Subcutaneous abdominal adipose tissue (tissue), 5 donors: ENCODE data around the gene C9orf85.

Experiments used
- H3K27ac ChIP-seq: one replicate; pipeline ENCODE4 v1.7.0; 2013; ENCODE audit warnings: low read depth, mild to moderate bottlenecking, inconsistent platforms, low read length, moderate library complexity
- H3K27me3 ChIP-seq, 5 donors: one replicate each; pipeline ENCODE4 v1.7.0; 2013; ENCODE audit warnings: low read length in 5 of 5, inconsistent platforms in 1 of 5; ENCODE audit not compliant: control insufficient read depth in 5 of 5, insufficient read depth in 4 of 5
- H3K36me3 ChIP-seq, 5 donors: one replicate each; pipeline ENCODE4 v1.7.0; 2013; ENCODE audit warnings: low read length in 5 of 5; ENCODE audit not compliant: control insufficient read depth in 5 of 5, insufficient read depth in 5 of 5
- H3K4me1 ChIP-seq, 5 donors: one replicate each; pipeline ENCODE4 v1.7.0; 2013; ENCODE audit warnings: low read length in 5 of 5, mild to moderate bottlenecking in 3 of 5, moderate library complexity in 1 of 5; ENCODE audit not compliant: control insufficient read depth in 5 of 5, insufficient read depth in 5 of 5
- H3K4me3 ChIP-seq, 5 donors: one replicate each; pipeline ENCODE4 v1.7.0; 2013; ENCODE audit warnings: low read length in 5 of 5, low read depth in 1 of 5
- H3K9ac ChIP-seq, 5 donors: one replicate each; pipeline ENCODE4 v1.7.0; 2013; ENCODE audit warnings: low read length in 5 of 5, mild to moderate bottlenecking in 4 of 5, moderate library complexity in 3 of 5
- H3K9me3 ChIP-seq, 5 donors: one replicate each; pipeline ENCODE4 v1.7.0; 2013; ENCODE audit warnings: low read length in 5 of 5; ENCODE audit not compliant: control insufficient read depth in 5 of 5
- donor health status: healthy.
- donor health status: healthy.
- donor health status: healthy.
- donor health status: healthy.
- donor health status: healthy.

The C9orf85 gene

DNA sequence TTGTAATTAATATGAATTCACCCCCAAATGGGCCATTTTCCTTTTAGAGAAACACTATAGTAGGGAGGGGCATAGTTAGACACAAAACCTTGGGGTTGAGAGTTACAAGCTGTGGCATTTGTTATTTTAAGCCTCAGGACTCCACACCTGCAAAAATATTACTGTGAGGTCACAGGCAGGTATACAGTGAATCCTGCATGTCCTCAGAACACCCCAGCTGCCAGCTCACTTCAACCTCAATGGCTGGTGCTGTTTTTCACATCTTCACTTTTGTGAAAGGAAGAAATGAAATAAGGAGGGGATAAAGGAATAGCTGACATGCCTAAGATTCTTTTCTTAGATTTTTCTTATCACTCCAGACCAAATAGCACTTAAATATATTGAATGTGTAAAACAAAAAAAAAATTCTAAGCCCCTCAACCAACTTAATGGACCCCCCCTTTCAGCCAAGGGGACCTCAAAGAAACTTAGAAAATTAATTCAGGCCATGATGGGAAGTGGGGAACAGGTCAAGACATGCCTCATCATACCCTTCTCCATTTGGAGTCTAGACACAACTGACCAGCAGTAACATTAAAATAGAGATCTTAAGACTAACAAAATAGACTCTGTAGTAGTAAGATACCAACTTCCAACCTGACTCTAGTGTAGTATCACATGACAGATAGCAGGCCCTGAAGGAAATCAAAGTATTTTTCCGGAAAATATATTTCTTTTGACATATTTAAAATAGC, 9.2 kb downstream of the C9orf85 start:
- Histone ChIP-seq H3K9me3 (no peaks in the 10 kb centered on the region), H3K27me3 (no peaks in the 10 kb centered on the region), H3K9ac (no peak overlapping the region), H3K27ac (no peak overlapping the region), H3K4me3 (no peak overlapping the region), H3K4me1 (peaks cover 0 to 5% (median 0%) of the 10 kb centered on the region in 5 donors), H3K36me3 (peaks cover 0 to 5% (median 3%) of the 10 kb centered on the region in 5 donors)

GRCh38 chr9:71921190-71921814, 9.9 kb downstream of the C9orf85 start:
- no peaks in the 10 kb centered on the region for H3K27me3 ChIP-seq
- H3K4me3 ChIP-seq = no peak overlapping the region
- peaks cover 0 to 5% (median 3%) of the 10 kb centered on the region in 5 donors for H3K36me3 ChIP-seq
- no peaks in the 10 kb centered on the region for H3K9me3 ChIP-seq
- no peak overlapping the region for H3K9ac ChIP-seq
- H3K27ac ChIP-seq = no peak overlapping the region
- H3K4me1 ChIP-seq = peaks cover 0 to 5% (median 0%) of the 10 kb centered on the region in 5 donors

- peaks cover 0 to 5% (median 0%) of the 10 kb centered on the region in 5 donors for H3K4me1 ChIP-seq
- no peak overlapping the region for H3K4me3 ChIP-seq
- H3K27ac ChIP-seq = no peak overlapping the region
- H3K9ac ChIP-seq = no peak overlapping the region
- H3K9me3 ChIP-seq = no peaks in the 10 kb centered on the region
- H3K36me3 ChIP-seq = peaks cover 0 to 8% (median 3%) of the 10 kb centered on the region in 5 donors
- H3K27me3 ChIP-seq = no peaks in the 10 kb centered on the region
These were observed 13.1 kb downstream of the C9orf85 start for GRCh38 chr9:71924576-71924975.

GRCh38 chr9:71925834-71926233, 14.4 kb downstream of the C9orf85 start:
- Histone ChIP-seq H3K27me3 (no peaks in the 10 kb centered on the region), H3K9me3 (no peaks in the 10 kb centered on the region), H3K4me3 (no peak overlapping the region), H3K36me3 (peaks cover 0 to 8% (median 3%) of the 10 kb centered on the region in 5 donors), H3K4me1 (peaks cover 0 to 5% (median 0%) of the 10 kb centered on the region in 5 donors), H3K27ac (no peak overlapping the region), H3K9ac (no peak overlapping the region)

DNA sequence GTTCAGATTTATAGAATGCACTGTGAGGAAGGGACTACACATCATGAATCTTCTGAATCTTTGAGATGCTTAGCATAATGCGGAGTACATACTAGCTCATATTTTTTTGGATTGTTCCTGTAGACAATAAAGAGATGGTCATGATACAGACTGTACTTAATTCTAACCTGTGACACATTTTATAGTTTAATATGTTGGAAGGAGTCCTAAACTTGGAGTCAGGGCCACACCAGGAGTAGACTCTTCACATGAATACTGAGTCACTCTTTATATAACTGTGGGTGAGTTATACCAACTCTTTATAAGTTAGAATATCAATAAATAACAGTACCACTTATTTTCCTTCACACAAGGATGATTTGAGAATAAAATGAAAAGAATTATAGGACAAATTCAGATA, 16.9 kb downstream of the C9orf85 start:
- no peaks in the 10 kb centered on the region for H3K9me3 ChIP-seq
- peaks cover 0 to 5% (median 0%) of the 10 kb centered on the region in 5 donors for H3K4me1 ChIP-seq
- H3K4me3 ChIP-seq = no peak overlapping the region
- peaks cover 0 to 3% (median 0%) of the 10 kb centered on the region in 5 donors for H3K36me3 ChIP-seq
- H3K27ac ChIP-seq = no peak overlapping the region
- H3K9ac ChIP-seq = no peak overlapping the region
- no peaks in the 10 kb centered on the region for H3K27me3 ChIP-seq

- Histone ChIP-seq H3K36me3 (peaks cover 0 to 3% (median 0%) of the 10 kb centered on the region in 5 donors), H3K9me3 (no peaks in the 10 kb centered on the region), H3K27me3 (no peaks in the 10 kb centered on the region), H3K27ac (no peak overlapping the region), H3K4me3 (no peak overlapping the region), H3K9ac (no peak overlapping the region), H3K4me1 (peaks cover 0 to 5% (median 0%) of the 10 kb centered on the region in 5 donors)
These were observed 17.4 kb downstream of the C9orf85 start for GRCh38 chr9:71928806-71929205.

DNA sequence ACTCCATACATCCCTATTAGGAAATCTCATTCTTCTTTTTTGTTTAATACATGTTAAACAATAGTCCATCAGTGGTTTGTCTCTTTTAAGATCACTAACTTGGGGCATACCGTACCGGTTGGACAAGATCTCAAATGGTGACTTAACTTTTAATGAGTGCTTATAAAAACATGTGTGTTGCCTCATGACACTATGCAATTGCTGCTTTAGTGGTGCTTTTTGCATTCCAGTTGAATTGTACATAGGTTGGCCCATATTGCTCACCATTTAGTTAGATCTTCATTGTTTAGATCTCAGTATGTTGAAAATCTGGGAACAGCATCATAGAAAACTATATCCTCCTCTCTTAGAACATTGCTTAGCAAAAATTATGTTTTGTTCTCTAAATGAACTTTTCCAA, 17.8 kb downstream of the C9orf85 start:
- Histone ChIP-seq H3K36me3 (peaks cover 0 to 3% (median 0%) of the 10 kb centered on the region in 5 donors), H3K27me3 (no peaks in the 10 kb centered on the region), H3K27ac (no peak overlapping the region), H3K9me3 (no peaks in the 10 kb centered on the region), H3K4me3 (no peak overlapping the region), H3K9ac (no peak overlapping the region), H3K4me1 (peaks cover 0 to 5% (median 0%) of the 10 kb centered on the region in 5 donors)

DNA sequence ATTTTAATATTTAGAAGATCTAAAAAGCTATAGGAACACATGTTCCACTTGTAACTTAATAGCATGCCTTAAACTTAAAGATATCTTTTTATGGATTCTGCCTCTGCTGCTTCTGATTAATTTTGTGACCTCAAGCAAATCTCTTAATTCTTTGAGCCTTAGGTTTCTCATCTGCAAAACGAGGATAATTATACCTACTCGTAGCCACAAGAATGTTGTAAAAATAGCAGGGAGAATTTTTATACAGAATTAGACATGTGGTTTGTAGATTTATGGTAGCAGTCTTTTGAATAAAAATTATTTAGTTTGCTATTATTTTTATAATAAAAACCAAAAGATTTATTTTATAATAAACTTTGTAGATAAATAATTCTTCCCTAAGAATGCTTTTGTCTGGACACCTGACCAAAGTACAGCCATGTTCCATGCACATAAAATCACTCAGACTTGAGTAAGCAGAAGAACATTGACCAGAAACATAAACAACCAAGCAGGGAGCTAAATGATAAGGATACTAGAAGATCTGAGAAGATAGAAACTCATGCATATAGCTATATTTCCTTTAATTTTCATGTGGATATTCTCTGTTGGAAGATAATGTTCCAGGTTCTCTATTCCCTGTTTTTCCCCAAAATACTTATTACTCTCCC, 18.5 kb downstream of the C9orf85 start:
- Histone ChIP-seq H3K27ac (no peak overlapping the region), H3K36me3 (peaks cover 0 to 3% (median 0%) of the 10 kb centered on the region in 5 donors), H3K27me3 (no peaks in the 10 kb centered on the region), H3K9ac (no peak overlapping the region), H3K4me3 (no peak overlapping the region), H3K9me3 (no peaks in the 10 kb centered on the region), H3K4me1 (peaks cover 0 to 5% (median 0%) of the 10 kb centered on the region in 5 donors)

DNA sequence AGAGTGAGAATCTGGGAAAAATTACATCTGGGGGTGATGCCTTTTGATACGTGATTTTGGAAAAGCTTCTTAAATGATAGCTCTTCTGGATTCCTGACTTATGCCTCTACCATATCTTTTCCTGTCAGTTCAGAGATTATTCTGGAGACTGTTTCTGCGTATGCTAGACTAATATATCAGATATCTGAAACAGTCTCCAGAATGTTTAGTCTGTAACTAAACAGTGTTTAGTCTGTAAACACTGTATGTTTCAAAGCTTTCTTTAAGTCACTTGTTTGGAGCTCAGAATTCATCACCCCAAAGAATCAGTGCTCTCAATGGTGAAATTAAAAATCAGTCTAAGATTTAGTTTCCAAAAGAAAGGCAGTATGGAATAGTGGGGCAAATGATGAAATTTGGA, 19.7 kb downstream of the C9orf85 start:
- H3K9ac ChIP-seq = no peak overlapping the region
- no peak overlapping the region for H3K4me3 ChIP-seq
- no peak overlapping the region for H3K27ac ChIP-seq
- H3K27me3 ChIP-seq = no peaks in the 10 kb centered on the region
- H3K36me3 ChIP-seq = peaks cover 0 to 3% (median 0%) of the 10 kb centered on the region in 5 donors
- peaks cover 0 to 5% (median 0%) of the 10 kb centered on the region in 5 donors for H3K4me1 ChIP-seq
- H3K9me3 ChIP-seq = no peaks in the 10 kb centered on the region

DNA sequence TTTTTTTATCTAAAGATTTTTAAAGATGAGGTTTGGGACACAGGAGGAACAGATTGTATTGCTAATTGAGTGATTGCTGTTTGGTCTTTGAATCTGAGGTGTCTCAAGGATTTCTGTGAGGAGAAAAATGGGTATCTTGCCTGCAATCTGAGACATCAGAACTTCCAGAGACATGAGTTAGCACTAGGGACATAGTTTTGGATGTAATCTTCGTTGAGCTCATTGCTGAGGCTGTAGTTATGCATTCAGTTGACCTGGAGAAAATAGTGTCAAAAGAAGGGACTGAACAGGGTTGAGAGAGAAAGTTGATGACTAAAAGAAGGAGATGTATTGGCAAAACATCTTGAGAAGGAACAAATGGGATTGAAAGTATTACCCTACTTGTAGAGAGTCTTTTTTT, 24.6 kb downstream of the C9orf85 start:
- Histone ChIP-seq H3K9ac (no peak overlapping the region), H3K9me3 (no peaks in the 10 kb centered on the region), H3K27ac (no peak overlapping the region), H3K36me3 (no peaks in the 10 kb centered on the region), H3K4me3 (no peak overlapping the region), H3K27me3 (no peaks in the 10 kb centered on the region), H3K4me1 (no peaks in the 10 kb centered on the region)
